Umbilical cord (tissue), 2 donors: Measurements from ENCODE around the gene RPS17. TPM values are rescaled to one million over a fixed set of nuclear protein-coding genes. Genes with fewer than 3 reads are reported as not detected.
"Not testable (repeated sequence)": the region's sequence is repeated elsewhere in the genome, so short reads cannot be mapped to it uniquely, and the experiment has no call there.

Source experiments
- DNase-seq: peaks from one replicate; pipeline ENCODE4 v3.0.0-alpha.2; 2015; ENCODE audit warnings: low spot score
- total RNA-seq: library from RNA; depleted of rRNA; stranded (reverse); fragments of >200 nt; gene quantifications from one replicate; pipeline ENCODE4 v1.2.3, GENCODE V29; 2014; ENCODE audit warnings: low replicate concordance; ENCODE audit not compliant: insufficient read depth

RPS17 gene
- total RNA-seq, 1 donor from 2014 or later, result 1,557 TPM

DNA sequence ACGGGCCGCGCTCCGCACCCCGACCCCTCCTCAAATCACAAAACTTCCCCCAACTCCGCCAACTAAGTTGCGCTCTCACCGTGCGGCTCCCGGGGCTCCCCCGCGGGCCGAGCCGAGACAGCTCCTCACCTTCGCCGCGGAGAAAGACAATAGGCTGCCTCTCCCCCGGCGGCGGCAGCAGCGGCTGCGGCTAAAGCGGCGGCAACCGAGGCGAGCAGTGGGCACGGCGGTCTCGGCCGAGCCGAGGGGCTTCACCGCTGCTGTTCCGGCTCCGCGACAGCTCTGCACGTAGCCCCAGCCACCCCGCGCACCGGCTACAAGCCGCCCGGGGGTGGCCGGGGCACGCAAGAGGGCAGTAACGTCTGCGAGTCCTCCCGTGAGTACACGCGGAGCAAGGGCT, 26.7 kb downstream of the RPS17 start:
- not testable (repeated sequence) for DNase-seq

DNA sequence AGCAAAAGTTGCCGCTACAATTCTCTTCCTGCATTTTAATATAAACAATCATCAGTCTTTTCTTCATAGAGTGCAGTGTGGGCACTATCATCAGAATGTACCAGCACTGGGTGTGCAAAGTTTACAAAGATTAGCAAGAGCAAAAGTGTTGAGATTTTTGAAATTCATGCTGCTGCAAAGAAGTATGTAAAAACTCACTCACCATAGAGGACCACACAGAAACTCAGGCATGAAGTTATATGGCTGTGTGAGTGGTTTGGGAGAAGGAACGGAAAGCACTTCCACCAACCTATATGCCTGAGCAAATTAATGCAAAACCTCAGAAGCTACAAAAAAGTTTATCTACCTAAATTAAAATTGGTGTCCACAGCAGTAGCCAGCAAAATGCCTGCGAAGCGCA, 32.6 kb downstream of the RPS17 start:
- not testable (repeated sequence) for DNase-seq

- not testable (repeated sequence) for DNase-seq
Observed at GRCh38 chr15:82507087-82507486, 33.2 kb downstream of the RPS17 start.

- not testable (repeated sequence) for DNase-seq
Observed at GRCh38 chr15:82505842-82506241, 34.4 kb downstream of the RPS17 start.

DNA sequence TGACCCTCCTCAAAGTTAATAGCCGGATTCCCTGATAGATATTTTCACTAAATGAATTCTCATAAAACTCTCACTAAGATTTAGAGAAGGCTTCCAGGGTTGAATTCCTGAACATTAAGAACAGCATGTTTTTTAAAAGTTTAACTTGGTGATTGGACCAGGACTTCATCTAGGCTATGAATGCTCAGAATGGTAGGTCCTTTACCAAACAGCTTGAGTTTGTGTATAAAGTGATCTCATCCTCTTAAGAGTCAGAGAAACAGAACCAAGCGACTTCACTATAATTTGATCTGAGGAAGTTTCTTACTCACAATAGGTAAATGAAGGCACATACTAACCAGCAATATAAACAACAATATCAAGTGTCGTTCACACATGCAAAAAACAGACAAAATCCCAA, 36.2 kb downstream of the RPS17 start:
- DNase-seq, result not testable (repeated sequence)

DNA sequence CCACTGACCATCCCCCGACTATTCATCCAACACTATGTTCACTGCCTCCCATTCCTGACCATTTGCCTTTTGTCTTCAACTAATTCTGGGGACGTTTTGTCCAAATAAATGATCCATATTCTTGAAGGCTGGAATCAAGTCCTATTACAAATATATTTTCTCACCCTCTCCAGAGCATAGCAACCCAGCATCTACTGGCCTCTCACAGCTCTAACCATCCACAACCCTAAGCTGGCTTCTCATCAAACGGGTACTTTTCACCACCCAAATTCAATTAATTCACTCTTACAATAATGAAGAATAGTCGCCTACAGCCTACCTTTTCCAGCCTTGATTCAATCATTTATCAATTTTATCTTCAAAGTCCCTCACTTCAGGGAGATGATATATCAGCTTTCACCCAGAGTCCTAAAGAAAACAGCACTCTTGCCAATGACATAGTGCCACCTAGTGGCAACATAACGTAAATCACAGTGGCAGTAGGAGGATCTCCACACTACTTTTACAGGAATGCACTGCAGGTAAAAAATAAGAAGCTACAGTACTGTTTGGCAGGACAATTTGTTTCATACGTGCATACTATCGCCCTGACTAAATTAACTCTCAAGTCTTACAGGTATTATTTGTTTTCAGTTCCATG, 37.4 kb downstream of the RPS17 start:
- not testable (repeated sequence) for DNase-seq

GRCh38 chr15:82500772-82501171, 39.5 kb downstream of the RPS17 start:
- DNase-seq, result not testable (repeated sequence)

DNA sequence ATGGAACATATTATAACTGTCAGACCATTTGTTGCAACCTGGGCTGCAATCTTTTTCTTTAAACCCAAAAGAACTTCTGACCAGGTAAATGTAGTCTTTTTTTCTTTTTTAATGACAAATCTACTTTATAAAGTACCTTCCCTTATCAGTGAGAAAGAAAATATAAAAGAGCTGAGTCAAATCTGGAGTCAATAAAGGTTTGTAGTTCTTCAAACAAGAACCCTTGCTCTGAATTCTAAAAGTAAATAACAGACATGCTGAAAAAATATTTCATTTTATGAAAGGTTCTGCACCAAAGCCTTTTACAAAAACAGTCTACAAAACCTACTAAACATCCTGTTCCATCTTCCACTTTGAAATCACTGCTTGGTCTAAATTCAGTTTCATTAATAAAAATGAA, 42.3 kb downstream of the RPS17 start:
- not testable (repeated sequence) for DNase-seq

GRCh38 chr15:82488250-82488649, 52.0 kb downstream of the RPS17 start:
- not testable (repeated sequence) for DNase-seq

- not testable (repeated sequence) for DNase-seq
Observed at GRCh38 chr15:82487045-82487444, 53.2 kb downstream of the RPS17 start.

Other genes with a start within 250 kb of the RPS17 start
- gene GOLGA6L10, start 191.0 kb downstream of the RPS17 start, total RNA-seq, result 4.3 TPM
- gene GOLGA6L9, start 110.6 kb downstream of the RPS17 start, total RNA-seq, result 0.96 TPM
- gene CPEB1, start 106.9 kb upstream of the RPS17 start, total RNA-seq, result 9.9 TPM
- 2.9 TPM for gene AP3B2, start 169.4 kb upstream of the RPS17 start, total RNA-seq